GM12878 (cell line): ENCODE results near the gene ATL2. TPM values are rescaled to one million over a fixed set of nuclear protein-coding genes. Genes with fewer than 3 reads are reported as not detected.

ENCODE experiments used
- ATAC-seq: fragments of 200-7000 bp; cut with Tn5 transposase; 3 replicates; pipeline ENCODE4 v1.9.1; 2020; ENCODE audit warnings: mild to moderate bottlenecking, moderate library complexity
- BruUV-seq: library from RNA; stranded (reverse); fragments of 400-500 nt; replicated peaks from 2 replicates; lab custom pipeline; 2021; lab: Mats Ljungman, UMichigan
- CTCF ChIA-PET: fragments of 300-600 bp; sonication (Branson Sonifier 250); formaldehyde crosslinking; extraction: SDS; loops from one replicate; lab custom pipeline; 2021; ENCODE audit warnings: inconsistent platforms; lab: Yijun Ruan, JAX
- POLR2A ChIA-PET: fragments of 350-600 bp; formaldehyde crosslinking; extraction: SDS; loops from one replicate; lab custom pipeline; 2021; ENCODE audit warnings: inconsistent platforms; lab: Charles Lee
- RAD21 ChIA-PET: fragments of 300-600 bp; sonication (Branson Sonifier 250); formaldehyde crosslinking; loops from one replicate; lab custom pipeline; 2023; ENCODE audit warnings: antibody characterized with exemption; ENCODE audit not compliant: unreplicated experiment; lab: Charles Lee
- SMC1A ChIA-PET: fragments of 300-600 bp; sonication (Branson Sonifier 250); formaldehyde crosslinking; loops from one replicate; lab custom pipeline; 2023; ENCODE audit not compliant: unreplicated experiment, uncharacterized antibody; lab: Charles Lee
- DNase-seq: peaks from one replicate; pipeline ENCODE4 v3.0.0-alpha.2; 2011; ENCODE audit warnings: low read depth, low spot score
- FAIRE-seq: peaks from 3 replicates; lab custom pipeline; 2011; peaks lifted over from hg19 to GRCh38; lab: Jason Lieb, UNC
- H2AFZ ChIP-seq: 2 replicates; pipeline ENCODE4 v1.6.0; 2011; ENCODE audit warnings: low read depth, low read length, control low read depth; ENCODE audit not compliant: control insufficient read depth
- H3K27ac ChIP-seq: 2 replicates; pipeline ENCODE4 v1.5.1; 2011; ENCODE audit warnings: control low read depth; ENCODE audit not compliant: control insufficient read depth, insufficient read depth
- H3K27me3 ChIP-seq, 2 experiments: replicated peaks in 1 of 2; 2 replicates each; pipeline versions ENCODE4 v1.6.0 to v1.6.1; 2011; ENCODE audit warnings: low read length in 1 of 2; ENCODE audit not compliant: control insufficient read depth in 2 of 2, insufficient read depth in 2 of 2
- H3K36me3 ChIP-seq, 2 experiments: 2 replicates each; pipeline ENCODE4 v1.5.1; 2011; ENCODE audit warnings: low read length in 1 of 2; ENCODE audit not compliant: control insufficient read depth in 2 of 2, insufficient read depth in 2 of 2
- H3K4me1 ChIP-seq: 2 replicates; pipeline ENCODE4 v1.6.1; 2011; ENCODE audit warnings: mild to moderate bottlenecking, low read length, moderate library complexity, mixed read lengths; ENCODE audit not compliant: control insufficient read depth, insufficient read depth
- H3K4me2 ChIP-seq: 2 replicates; pipeline ENCODE4 v1.6.0; 2011; ENCODE audit warnings: control low read depth; ENCODE audit not compliant: control insufficient read depth, insufficient read depth
- H3K4me3 ChIP-seq: fragments of 200-600 bp; sonication (generic); 2 replicates; pipeline ENCODE4 v1.5.1; 2016
- H3K79me2 ChIP-seq: 2 replicates; pipeline ENCODE4 v1.6.0; 2011; ENCODE audit warnings: low read length; ENCODE audit not compliant: control insufficient read depth, insufficient read depth
- H3K9ac ChIP-seq: 2 replicates; pipeline ENCODE4 v1.8.0; 2011; ENCODE audit warnings: low read length, control low read depth, mixed read lengths; ENCODE audit not compliant: control insufficient read depth, insufficient read depth
- H3K9me3 ChIP-seq: replicated peaks from 3 replicates; pipeline ENCODE4 v1.5.1; 2011; ENCODE audit warnings: mild to moderate bottlenecking, low read length; ENCODE audit not compliant: control insufficient read depth, insufficient read depth
- H4K20me1 ChIP-seq: 2 replicates; pipeline ENCODE4 v1.6.0; 2011; ENCODE audit not compliant: control insufficient read depth, insufficient read depth
- RCOR1 ChIP-seq: conservative IDR thresholded peaks from 2 replicates; pipeline ENCODE4 v1.6.1; 2012; ENCODE audit warnings: low read depth, low read length, improper control_type of control experiment
- in situ Hi-C: fragments of 300-500 bp; cut with MboI; formaldehyde crosslinking; loops from 9 replicates; pipeline ENCODE4 v1.14.3; 2018; ENCODE audit warnings: mixed read lengths
- intact Hi-C: fragments of 100-400 bp; cut with micrococcal nuclease; formaldehyde crosslinking; loops from one replicate; pipeline ENCODE4 v1.14.2; 2022; ENCODE audit not compliant: unreplicated experiment
- polyA plus RNA-seq, 11 experiments: library from polyadenylated mRNA; depleted of rRNA in 4 of 11; unstranded in 6 of 11; stranded (reverse) in 5 of 11; fragments of >200 nt; fragmentation: Nextera tagmentation in 4 of 11; fragmentation: Illumina TruSeq in 1 of 11; extraction: Ambion mirVana in 4 of 11; extraction: Trizol in 1 of 11; gene quantifications; 1 replicate in 1 of 11; 2 replicates in 10 of 11; pipeline versions ENCODE4 v1.2.1 to v1.2.3, GENCODE V29; 2011 to 2016; ENCODE audit warnings: inconsistent platforms in 2 of 11, missing spikeins in 2 of 11, low read depth in 1 of 11
- total RNA-seq, 4 experiments: library from RNA; depleted of rRNA in 3 of 4; stranded (reverse); fragments of >200 nt in 3 of 4; fragmentation: Illumina TruSeq in 1 of 4; extraction: Trizol in 1 of 4; gene quantifications; 2 replicates each; pipeline versions ENCODE4 v1.2.1 to v1.2.3, GENCODE V29; 2013 to 2021
- TF ChIP-seq, protein P1 (sequence below): fragments of 450-650 bp; IDR thresholded peaks from 2 replicates; pipeline ENCODE4 v1.6.1; 2017; ENCODE audit warnings: borderline replicate concordance
- TF ChIP-seq, protein P2 (sequence below): fragments of 450-650 bp; formaldehyde crosslinking; IDR thresholded peaks from 2 replicates; pipeline ENCODE4 v1.5.0; 2022; ENCODE audit warnings: mild to moderate bottlenecking, missing genetic modification characterization
- TF ChIP-seq, protein P3 (sequence below): fragments of 450-650 bp; IDR thresholded peaks from 2 replicates; pipeline ENCODE4 v1.6.1; 2016; ENCODE audit warnings: mild to moderate bottlenecking

Gene ATL2
- total and polyA plus RNA-seq, 10 of the 15 experiments (the other 5 are each of a cell fraction or from before 2014, with no cell fraction given), result 8.6 to 51.5 (median 41.8) TPM

DNA sequence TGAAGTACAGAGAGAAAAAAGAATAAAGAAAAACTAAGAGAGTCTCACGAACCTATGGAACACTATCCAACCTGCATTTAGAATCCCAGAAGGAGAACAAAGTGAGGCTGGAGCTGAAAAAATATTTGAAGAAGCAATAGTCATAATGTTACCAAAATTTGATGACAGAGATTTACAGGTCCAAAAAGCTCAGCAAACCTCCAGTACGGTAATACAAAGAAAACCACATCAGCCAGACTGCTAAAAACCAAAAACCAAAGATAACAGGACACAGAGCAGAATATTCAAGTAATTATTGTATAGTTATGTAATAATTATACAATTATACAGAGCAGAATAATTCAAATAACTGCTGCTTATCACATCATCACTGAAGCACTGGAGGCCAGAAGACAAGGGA, 23.7 kb downstream of the ATL2 start (continued):
- TF ChIP-seq, protein P1, sequence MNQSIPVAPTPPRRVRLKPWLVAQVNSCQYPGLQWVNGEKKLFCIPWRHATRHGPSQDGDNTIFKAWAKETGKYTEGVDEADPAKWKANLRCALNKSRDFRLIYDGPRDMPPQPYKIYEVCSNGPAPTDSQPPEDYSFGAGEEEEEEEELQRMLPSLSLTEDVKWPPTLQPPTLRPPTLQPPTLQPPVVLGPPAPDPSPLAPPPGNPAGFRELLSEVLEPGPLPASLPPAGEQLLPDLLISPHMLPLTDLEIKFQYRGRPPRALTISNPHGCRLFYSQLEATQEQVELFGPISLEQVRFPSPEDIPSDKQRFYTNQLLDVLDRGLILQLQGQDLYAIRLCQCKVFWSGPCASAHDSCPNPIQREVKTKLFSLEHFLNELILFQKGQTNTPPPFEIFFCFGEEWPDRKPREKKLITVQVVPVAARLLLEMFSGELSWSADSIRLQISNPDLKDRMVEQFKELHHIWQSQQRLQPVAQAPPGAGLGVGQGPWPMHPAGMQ, result no peak

DNA sequence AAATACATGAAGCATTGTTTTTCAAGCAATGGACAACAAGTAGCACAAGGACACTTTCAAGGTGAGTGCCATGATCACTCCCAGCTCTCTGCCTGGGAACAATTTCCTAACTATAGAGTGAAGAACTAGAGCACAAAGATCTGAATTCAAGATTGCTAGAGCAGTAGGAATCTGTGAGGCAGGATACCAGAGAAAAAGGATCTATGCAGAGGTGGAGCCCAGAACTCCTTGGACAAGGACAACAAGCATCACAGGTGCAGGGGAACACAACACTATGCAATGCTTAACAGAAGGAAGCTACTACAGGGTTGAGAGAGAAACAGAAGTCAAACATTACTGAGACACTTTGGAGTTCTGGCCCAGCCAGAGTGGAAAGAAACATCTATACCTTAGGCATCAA, 24.7 kb downstream of the ATL2 start:
- BruUV-seq, result no TSS peak
- peaks cover 0 to 2% of the 10 kb centered on the region in 2 experiments; a peak in 2 of 4 replicates for H3K36me3 ChIP-seq
- intact Hi-C loops (no loop called here), in situ Hi-C loops (no loop called here)
- no peak overlapping the region for H3K27ac ChIP-seq
- H3K4me3 ChIP-seq, result no peak overlapping the region
- peaks cover 39% of the 10 kb centered on the region for H3K79me2 ChIP-seq
- no peaks in the 10 kb centered on the region for H3K4me1 ChIP-seq
- ATAC-seq, result no peak
- no peak for DNase-seq
- no peaks in the 10 kb centered on the region; the same call in 2 of the 3 replicates for H3K9me3 ChIP-seq
- no peaks in the 10 kb centered on the region for H4K20me1 ChIP-seq
- H3K4me2 ChIP-seq, result no peak overlapping the region
- POLR2A ChIA-PET, result no interaction called here
- TF ChIP-seq RCOR1, result no peak
- TF ChIP-seq, protein P2, sequence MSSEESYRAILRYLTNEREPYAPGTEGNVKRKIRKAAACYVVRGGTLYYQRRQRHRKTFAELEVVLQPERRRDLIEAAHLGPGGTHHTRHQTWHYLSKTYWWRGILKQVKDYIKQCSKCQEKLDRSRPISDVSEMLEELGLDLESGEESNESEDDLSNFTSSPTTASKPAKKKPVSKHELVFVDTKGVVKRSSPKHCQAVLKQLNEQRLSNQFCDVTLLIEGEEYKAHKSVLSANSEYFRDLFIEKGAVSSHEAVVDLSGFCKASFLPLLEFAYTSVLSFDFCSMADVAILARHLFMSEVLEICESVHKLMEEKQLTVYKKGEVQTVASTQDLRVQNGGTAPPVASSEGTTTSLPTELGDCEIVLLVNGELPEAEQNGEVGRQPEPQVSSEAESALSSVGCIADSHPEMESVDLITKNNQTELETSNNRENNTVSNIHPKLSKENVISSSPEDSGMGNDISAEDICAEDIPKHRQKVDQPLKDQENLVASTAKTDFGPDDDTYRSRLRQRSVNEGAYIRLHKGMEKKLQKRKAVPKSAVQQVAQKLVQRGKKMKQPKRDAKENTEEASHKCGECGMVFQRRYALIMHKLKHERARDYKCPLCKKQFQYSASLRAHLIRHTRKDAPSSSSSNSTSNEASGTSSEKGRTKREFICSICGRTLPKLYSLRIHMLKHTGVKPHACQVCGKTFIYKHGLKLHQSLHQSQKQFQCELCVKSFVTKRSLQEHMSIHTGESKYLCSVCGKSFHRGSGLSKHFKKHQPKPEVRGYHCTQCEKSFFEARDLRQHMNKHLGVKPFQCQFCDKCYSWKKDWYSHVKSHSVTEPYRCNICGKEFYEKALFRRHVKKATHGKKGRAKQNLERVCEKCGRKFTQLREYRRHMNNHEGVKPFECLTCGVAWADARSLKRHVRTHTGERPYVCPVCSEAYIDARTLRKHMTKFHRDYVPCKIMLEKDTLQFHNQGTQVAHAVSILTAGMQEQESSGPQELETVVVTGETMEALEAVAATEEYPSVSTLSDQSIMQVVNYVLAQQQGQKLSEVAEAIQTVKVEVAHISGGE (CRISPR knock-in tag), result no peak
- TF ChIP-seq, protein P3, sequence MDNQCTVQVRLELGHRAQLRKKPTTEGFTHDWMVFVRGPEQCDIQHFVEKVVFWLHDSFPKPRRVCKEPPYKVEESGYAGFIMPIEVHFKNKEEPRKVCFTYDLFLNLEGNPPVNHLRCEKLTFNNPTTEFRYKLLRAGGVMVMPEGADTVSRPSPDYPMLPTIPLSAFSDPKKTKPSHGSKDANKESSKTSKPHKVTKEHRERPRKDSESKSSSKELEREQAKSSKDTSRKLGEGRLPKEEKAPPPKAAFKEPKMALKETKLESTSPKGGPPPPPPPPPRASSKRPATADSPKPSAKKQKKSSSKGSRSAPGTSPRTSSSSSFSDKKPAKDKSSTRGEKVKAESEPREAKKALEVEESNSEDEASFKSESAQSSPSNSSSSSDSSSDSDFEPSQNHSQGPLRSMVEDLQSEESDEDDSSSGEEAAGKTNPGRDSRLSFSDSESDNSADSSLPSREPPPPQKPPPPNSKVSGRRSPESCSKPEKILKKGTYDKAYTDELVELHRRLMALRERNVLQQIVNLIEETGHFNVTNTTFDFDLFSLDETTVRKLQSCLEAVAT, result no peak
- RAD21 ChIA-PET, result no interaction called here
- SMC1A ChIA-PET, result interaction anchor here (1.3 to 3.4 kb wide), 2 partner anchors 12 to 15 kb away, joined by 4 to 17 read pairs; no protein-coding TSS in a partner anchor
- CTCF ChIA-PET, result interaction anchor here (1.1 to 2.0 kb wide), 3 partner anchors 22 to 36 kb away, joined by 3 to 6 read pairs (median 3); no protein-coding TSS in a partner anchor
- no peak overlapping the region for H3K9ac ChIP-seq
- FAIRE-seq, result no peak
- no peak overlapping the region for H2AFZ ChIP-seq
- no peaks in the 10 kb centered on the region for H3K27me3 ChIP-seq
